Endodermal cell (in vitro differentiated cells): ENCODE measurements around the gene CDK5RAP2. TPM values are rescaled to one million over a fixed set of nuclear protein-coding genes. Genes with fewer than 3 reads are reported as not detected.

ENCODE experiments used
- DNase-seq: peaks from one replicate; pipeline ENCODE4 v3.0.0-alpha.2; 2017
- H3K27ac ChIP-seq: 2 replicates; pipeline ENCODE4 v1.5.1; 2013; ENCODE audit warnings: mild to moderate bottlenecking, low read depth, low read length, moderate library complexity
- H3K27me3 ChIP-seq: 2 replicates; pipeline ENCODE4 v1.6.1; 2013; ENCODE audit warnings: mild to moderate bottlenecking, low read length, moderate library complexity; ENCODE audit not compliant: insufficient read depth, control insufficient read depth, poor library complexity, severe bottlenecking
- H3K36me3 ChIP-seq: 2 replicates; pipeline ENCODE4 v1.7.0; 2013; ENCODE audit warnings: mild to moderate bottlenecking, low read length, moderate library complexity; ENCODE audit not compliant: control insufficient read depth, insufficient read depth
- H3K4me1 ChIP-seq: one replicate; pipeline ENCODE4 v1.7.0; 2013; ENCODE audit warnings: low read length; ENCODE audit not compliant: control insufficient read depth, insufficient read depth
- H3K4me3 ChIP-seq: 2 replicates; pipeline ENCODE4 v1.5.1; 2013; ENCODE audit warnings: mild to moderate bottlenecking, low read length, moderate library complexity
- H3K9ac ChIP-seq: 2 replicates; pipeline ENCODE4 v1.6.1; 2013; ENCODE audit warnings: mild to moderate bottlenecking, low read length, moderate library complexity; ENCODE audit not compliant: poor library complexity, severe bottlenecking; ENCODE audit errors: extremely low read depth
- H3K9me3 ChIP-seq: 2 replicates; pipeline ENCODE4 v1.6.1; 2013; ENCODE audit warnings: mild to moderate bottlenecking, low read length, moderate library complexity; ENCODE audit not compliant: control insufficient read depth
- H3K27ac Mint-ChIP-seq: 2 replicates; pipeline ENCODE4 v1.8.0; 2020; ENCODE audit warnings: mixed read lengths
- H3K27me3 Mint-ChIP-seq: 2 replicates; pipeline ENCODE4 v1.8.0; 2021; ENCODE audit warnings: mild to moderate bottlenecking, mixed read lengths; ENCODE audit not compliant: insufficient read depth
- H3K36me3 Mint-ChIP-seq: 2 replicates; pipeline ENCODE4 v1.8.0; 2020; ENCODE audit warnings: low read depth, mixed read lengths
- H3K4me1 Mint-ChIP-seq: 2 replicates; pipeline ENCODE4 v1.8.0; 2020; ENCODE audit warnings: mixed read lengths
- H3K4me3 Mint-ChIP-seq: 2 replicates; pipeline ENCODE4 v1.8.0; 2020; ENCODE audit warnings: mild to moderate bottlenecking, moderate library complexity, mixed read lengths
- H3K9me3 Mint-ChIP-seq: 2 replicates; pipeline ENCODE4 v1.8.0; 2020; ENCODE audit warnings: mild to moderate bottlenecking, mixed read lengths
- CTCF ChIP-seq: fragments of 200-600 bp; sonication (generic); conservative IDR thresholded peaks from 2 replicates; pipeline ENCODE4 v1.5.0; 2021; ENCODE audit warnings: antibody characterized with exemption, mild to moderate bottlenecking
- WGBS, 2 experiments: methylation state at CpG; one replicate each; pipeline versions ENCODE4 v1.1.5 to v1.1.7; 2013; ENCODE audit warnings: missing lambda C conversion rate in 2 of 2, mixed read lengths in 1 of 2; ENCODE audit not compliant: insufficient coverage in 1 of 2, insufficient read length in 1 of 2; 5-methylcytosine and 5-hydroxymethylcytosine counted together
- total RNA-seq, 2 donors: library from RNA; stranded (reverse); fragmentation: NEBNext Ultra II Directional in 1 of 2; extraction: Animal tissue kit (Norgen Biotek cat#: 25700) in 1 of 2; gene quantifications; 2 replicates in 1 of 2; 3 replicates in 1 of 2; pipeline ENCODE4 v1.2.1, GENCODE V29; 2021

Gene CDK5RAP2
- total RNA-seq, 2 donors from 2014 or later, result 68.2 to 92.0 TPM

- H3K4me1 ChIP-seq, result peaks cover 11% of the 10 kb centered on the region
- no peak overlapping the region for H3K9ac ChIP-seq
- peak overlapping the region; percentile 13 for H3K27ac ChIP-seq
- WGBS, 2 experiments, result 88 to 93% methylated on average over 1 of the region's 2 CpGs
- no peak overlapping the region for H3K27ac Mint-ChIP-seq
- H3K9me3 Mint-ChIP-seq, result no peaks in the 10 kb centered on the region
- H3K27me3 ChIP-seq, result no peaks in the 10 kb centered on the region
- H3K27me3 Mint-ChIP-seq, result no peaks in the 10 kb centered on the region
- H3K36me3 Mint-ChIP-seq, result peaks cover 51% of the 10 kb centered on the region
- DNase-seq, result no peak
- H3K36me3 ChIP-seq, result peaks cover 62% of the 10 kb centered on the region
- H3K4me1 Mint-ChIP-seq, result peaks cover 23% of the 10 kb centered on the region
- no peak for TF ChIP-seq CTCF
- no peak overlapping the region for H3K4me3 Mint-ChIP-seq
- H3K4me3 ChIP-seq, result no peak overlapping the region
- H3K9me3 ChIP-seq, result no peaks in the 10 kb centered on the region
These were observed 38.0 kb downstream of the CDK5RAP2 start for GRCh38 chr9:120541921-120542320.

- Mint-ChIP-seq H3K4me1 (peaks cover 38% of the 10 kb centered on the region), H3K27me3 (no peaks in the 10 kb centered on the region), H3K4me3 (no peak overlapping the region), H3K27ac (no peak overlapping the region), H3K36me3 (peaks cover 54% of the 10 kb centered on the region), H3K9me3 (no peaks in the 10 kb centered on the region)
- no peak overlapping the region for H3K27ac ChIP-seq
- peaks cover 60% of the 10 kb centered on the region for H3K36me3 ChIP-seq
- no peaks in the 10 kb centered on the region for H3K27me3 ChIP-seq
- no peak overlapping the region for H3K4me3 ChIP-seq
- no peak overlapping the region for H3K9ac ChIP-seq
- H3K4me1 ChIP-seq, result peaks cover 19% of the 10 kb centered on the region
- no peak for DNase-seq
- 94% methylated on average over 8 to 9 of the region's 9 CpGs for WGBS, 2 experiments
- no peaks in the 10 kb centered on the region for H3K9me3 ChIP-seq
- TF ChIP-seq CTCF, result no peak
These were observed 40.0 kb downstream of the CDK5RAP2 start for GRCh38 chr9:120539951-120540350.

GRCh38 chr9:120538339-120538738, 41.6 kb downstream of the CDK5RAP2 start:
- peaks cover 44% of the 10 kb centered on the region for H3K36me3 Mint-ChIP-seq
- Histone ChIP-seq H3K9me3 (no peaks in the 10 kb centered on the region), H3K27me3 (peaks cover under 1% of the 10 kb centered on the region), H3K9ac (no peak overlapping the region), H3K36me3 (peaks cover 48% of the 10 kb centered on the region), H3K27ac (no peak overlapping the region), H3K4me3 (no peak overlapping the region), H3K4me1 (peaks cover 23% of the 10 kb centered on the region)
- DNase-seq, result no peak
- no peaks in the 10 kb centered on the region for H3K27me3 Mint-ChIP-seq
- no peaks in the 10 kb centered on the region for H3K9me3 Mint-ChIP-seq
- peaks cover 44% of the 10 kb centered on the region for H3K4me1 Mint-ChIP-seq
- H3K27ac Mint-ChIP-seq, result no peak overlapping the region
- 82 to 86% methylated on average over 2 to 3 of the region's 3 CpGs for WGBS, 2 experiments
- TF ChIP-seq CTCF, result no peak
- H3K4me3 Mint-ChIP-seq, result no peak overlapping the region
